ENCODE measurements around the gene ADGRG6.

ADGRG6 gene

DNA sequence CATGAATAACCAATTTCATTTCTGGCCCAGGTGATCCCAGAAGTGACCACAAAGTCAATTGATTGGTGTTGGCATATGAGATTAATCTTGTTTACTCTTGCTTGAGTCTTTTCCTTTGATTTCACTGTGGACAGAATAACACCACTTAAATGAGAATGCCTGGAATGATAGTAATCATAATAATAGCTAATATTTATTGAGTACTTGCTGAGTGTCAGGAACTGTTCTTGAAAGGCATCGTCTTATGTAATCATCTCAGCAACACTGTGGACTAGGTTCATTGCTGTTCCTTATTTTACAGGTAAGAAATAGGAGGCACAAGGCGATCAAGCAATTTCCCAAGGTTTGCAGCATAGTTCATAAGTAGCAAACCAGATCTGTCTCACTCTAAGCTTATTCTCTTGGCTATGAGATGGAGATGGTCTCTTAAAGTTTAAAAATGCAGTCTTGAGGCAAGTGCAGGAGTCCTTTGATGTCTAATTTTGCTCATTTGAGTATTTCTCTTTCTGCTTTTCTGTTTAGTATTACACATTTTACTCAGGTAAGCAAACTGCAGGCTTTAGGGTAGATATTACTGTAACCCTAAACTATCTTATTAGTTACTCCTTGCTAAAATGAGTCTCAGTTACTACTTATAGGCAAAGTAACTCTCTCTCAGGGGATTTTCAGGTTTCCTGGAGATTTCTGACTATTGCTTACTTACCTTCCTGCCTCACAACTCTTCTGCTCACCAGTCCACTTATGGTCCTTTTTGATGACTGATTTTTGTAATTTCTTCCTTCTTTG lies 6.3 kb downstream of the ADGRG6 start:
- Histone ChIP-seq H3F3A (ENCODE audit: insufficient read depth, low read length) (no peaks in the 10 kb centered on the region), H3K79me2 (ENCODE audit: insufficient read depth, low read length) (no peaks in the 10 kb centered on the region), H3K9me2 (ENCODE audit: low read depth, low read length) (no peaks in the 10 kb centered on the region), H3K27ac (ENCODE audit: low read depth, low read length, poor library complexity, severe bottlenecking) (no peak overlapping the region), H3K36me3 (ENCODE audit: insufficient read depth, low read length) (no peaks in the 10 kb centered on the region), H3K27me3 (ENCODE audit: insufficient read depth, low read length) (no peaks in the 10 kb centered on the region), H3K4me1 (ENCODE audit: insufficient read depth, low read length, severe bottlenecking) (no peaks in the 10 kb centered on the region), H4K20me1 (ENCODE audit: insufficient read depth, low read length) (no peaks in the 10 kb centered on the region), H2AFZ (ENCODE audit: low read length) (no peak overlapping the region), H3K9ac (ENCODE audit: low read length) (no peak overlapping the region), H3K9me3 (ENCODE audit: low read length) (no peaks in the 10 kb centered on the region), H3K4me2 (ENCODE audit: low read length) (no peak overlapping the region), H3K4me3 (ENCODE audit: low read depth, low read length, poor library complexity, severe bottlenecking) (no peak overlapping the region)
- TF ChIP-seq, protein P1, sequence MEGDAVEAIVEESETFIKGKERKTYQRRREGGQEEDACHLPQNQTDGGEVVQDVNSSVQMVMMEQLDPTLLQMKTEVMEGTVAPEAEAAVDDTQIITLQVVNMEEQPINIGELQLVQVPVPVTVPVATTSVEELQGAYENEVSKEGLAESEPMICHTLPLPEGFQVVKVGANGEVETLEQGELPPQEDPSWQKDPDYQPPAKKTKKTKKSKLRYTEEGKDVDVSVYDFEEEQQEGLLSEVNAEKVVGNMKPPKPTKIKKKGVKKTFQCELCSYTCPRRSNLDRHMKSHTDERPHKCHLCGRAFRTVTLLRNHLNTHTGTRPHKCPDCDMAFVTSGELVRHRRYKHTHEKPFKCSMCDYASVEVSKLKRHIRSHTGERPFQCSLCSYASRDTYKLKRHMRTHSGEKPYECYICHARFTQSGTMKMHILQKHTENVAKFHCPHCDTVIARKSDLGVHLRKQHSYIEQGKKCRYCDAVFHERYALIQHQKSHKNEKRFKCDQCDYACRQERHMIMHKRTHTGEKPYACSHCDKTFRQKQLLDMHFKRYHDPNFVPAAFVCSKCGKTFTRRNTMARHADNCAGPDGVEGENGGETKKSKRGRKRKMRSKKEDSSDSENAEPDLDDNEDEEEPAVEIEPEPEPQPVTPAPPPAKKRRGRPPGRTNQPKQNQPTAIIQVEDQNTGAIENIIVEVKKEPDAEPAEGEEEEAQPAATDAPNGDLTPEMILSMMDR (IDR thresholded peaks at IDR 0.05; ENCODE audit: low read length), result no peak
- no peak for TF ChIP-seq EZH2 (IDR thresholded peaks at IDR 0.05; ENCODE audit: borderline replicate concordance, low read length)

DNA sequence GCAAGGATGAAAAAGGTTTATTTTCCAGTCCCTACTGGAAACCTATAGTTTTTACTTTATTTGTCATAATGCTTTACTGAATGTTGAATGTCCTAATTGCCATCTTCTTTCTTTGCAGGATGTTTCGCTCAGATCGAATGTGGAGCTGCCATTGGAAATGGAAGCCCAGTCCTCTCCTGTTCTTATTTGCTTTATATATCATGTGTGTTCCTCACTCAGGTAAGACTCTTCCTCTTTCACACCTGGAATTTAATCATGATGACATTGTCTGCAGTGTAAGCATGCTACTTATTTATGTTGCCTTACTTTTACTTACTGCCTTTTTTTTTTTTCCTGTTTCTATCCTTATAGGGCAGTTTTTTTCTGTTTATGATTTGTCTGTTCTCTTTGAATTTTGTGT lies 7.6 kb downstream of the ADGRG6 start:
- Histone ChIP-seq H3K4me1 (ENCODE audit: insufficient read depth, low read length, severe bottlenecking) (no peaks in the 10 kb centered on the region), H2AFZ (ENCODE audit: low read length) (no peak overlapping the region), H3K27ac (ENCODE audit: low read depth, low read length, poor library complexity, severe bottlenecking) (no peak overlapping the region), H3K9me3 (ENCODE audit: low read length) (no peaks in the 10 kb centered on the region), H3F3A (ENCODE audit: insufficient read depth, low read length) (no peaks in the 10 kb centered on the region), H3K79me2 (ENCODE audit: insufficient read depth, low read length) (no peaks in the 10 kb centered on the region), H3K9ac (ENCODE audit: low read length) (no peak overlapping the region), H3K27me3 (ENCODE audit: insufficient read depth, low read length) (no peaks in the 10 kb centered on the region), H3K9me2 (ENCODE audit: low read depth, low read length) (no peaks in the 10 kb centered on the region), H4K20me1 (ENCODE audit: insufficient read depth, low read length) (no peaks in the 10 kb centered on the region), H3K4me2 (ENCODE audit: low read length) (no peak overlapping the region), H3K36me3 (ENCODE audit: insufficient read depth, low read length) (no peaks in the 10 kb centered on the region), H3K4me3 (ENCODE audit: low read depth, low read length, poor library complexity, severe bottlenecking) (no peak overlapping the region)
- TF ChIP-seq EZH2 (IDR thresholded peaks at IDR 0.05; ENCODE audit: borderline replicate concordance, low read length), result no peak
- TF ChIP-seq, protein P1 (IDR thresholded peaks at IDR 0.05; ENCODE audit: low read length), result no peak

DNA sequence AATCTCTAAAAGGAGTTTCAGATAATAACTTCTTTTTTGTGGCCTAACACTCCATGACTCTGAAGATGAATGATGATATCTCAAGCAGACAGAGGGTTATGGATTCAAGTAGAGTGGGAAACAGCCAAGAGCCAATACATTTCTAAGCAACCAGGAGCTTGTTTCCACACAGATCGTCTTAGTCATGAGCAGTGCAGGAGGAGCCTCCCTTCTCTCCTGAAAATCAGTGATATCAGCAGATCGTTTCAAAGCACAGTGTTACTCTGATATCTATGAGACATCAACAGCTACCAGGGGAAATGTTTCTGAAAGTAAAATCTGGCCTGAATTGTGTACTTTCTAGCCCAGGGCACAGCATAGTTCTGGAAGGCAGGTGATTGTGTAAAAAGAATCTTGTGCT lies 11.5 kb downstream of the ADGRG6 start:
- Histone ChIP-seq H3K27me3 (ENCODE audit: insufficient read depth, low read length) (no peaks in the 10 kb centered on the region), H3K9me2 (ENCODE audit: low read depth, low read length) (no peaks in the 10 kb centered on the region), H4K20me1 (ENCODE audit: insufficient read depth, low read length) (no peaks in the 10 kb centered on the region), H3K4me3 (ENCODE audit: low read depth, low read length, poor library complexity, severe bottlenecking) (no peak overlapping the region), H3F3A (ENCODE audit: insufficient read depth, low read length) (no peaks in the 10 kb centered on the region), H3K4me2 (ENCODE audit: low read length) (no peak overlapping the region), H3K79me2 (ENCODE audit: insufficient read depth, low read length) (no peaks in the 10 kb centered on the region), H3K27ac (ENCODE audit: low read depth, low read length, poor library complexity, severe bottlenecking) (no peak overlapping the region), H3K9ac (ENCODE audit: low read length) (no peak overlapping the region), H3K4me1 (ENCODE audit: insufficient read depth, low read length, severe bottlenecking) (no peaks in the 10 kb centered on the region), H3K9me3 (ENCODE audit: low read length) (no peaks in the 10 kb centered on the region), H3K36me3 (ENCODE audit: insufficient read depth, low read length) (no peaks in the 10 kb centered on the region), H2AFZ (ENCODE audit: low read length) (no peak overlapping the region)
- TF ChIP-seq, protein P1 (IDR thresholded peaks at IDR 0.05; ENCODE audit: low read length), result no peak
- TF ChIP-seq EZH2 (IDR thresholded peaks at IDR 0.05; ENCODE audit: borderline replicate concordance, low read length), result no peak

Measured in OCI-LY1 (cell line).